ENCODE measurements around the gene EIF2A.

EIF2A gene

GRCh38 chr3:150557725-150558124, 11.1 kb downstream of the EIF2A start:
- Histone ChIP-seq H3K4me2 (ENCODE audit: insufficient read depth, low read length) (no peak overlapping the region), H3K79me2 (ENCODE audit: insufficient read depth, low read length) (peaks cover 83% of the 10 kb centered on the region), H3K36me3 (ENCODE audit: insufficient read depth, low read length) (peaks cover 61% of the 10 kb centered on the region), H3K9me3 (ENCODE audit: insufficient read depth, low read length, severe bottlenecking) (no peaks in the 10 kb centered on the region), H3K4me1 (ENCODE audit: insufficient read depth, low read length) (0 out of 2 replicates have a peak, but pooled peaks cover 5% of the 10 kb centered on the region), H3K9ac (ENCODE audit: low read depth, low read length) (no peak overlapping the region), H2AFZ (ENCODE audit: low read depth, low read length) (no peak overlapping the region), H3K27ac (ENCODE audit: low read length) (no peak overlapping the region), H3K4me3 (ENCODE audit: low read depth in 1 of 2, low read length in 2 of 2) (no peak overlapping the region), H4K20me1 (ENCODE audit: insufficient read depth, low read length) (peaks cover 5% of the 10 kb centered on the region; the same call in 1 of the 2 replicates), H3K27me3 (ENCODE audit: insufficient read depth, low read length, poor library complexity) (no peaks in the 10 kb centered on the region)
- DNase-seq, result no peak
- no peak for TF ChIP-seq EZH2 (IDR thresholded peaks at IDR 0.05; ENCODE audit: borderline replicate concordance, low read depth, low read length, severe bottlenecking)
- TF ChIP-seq, protein P1, sequence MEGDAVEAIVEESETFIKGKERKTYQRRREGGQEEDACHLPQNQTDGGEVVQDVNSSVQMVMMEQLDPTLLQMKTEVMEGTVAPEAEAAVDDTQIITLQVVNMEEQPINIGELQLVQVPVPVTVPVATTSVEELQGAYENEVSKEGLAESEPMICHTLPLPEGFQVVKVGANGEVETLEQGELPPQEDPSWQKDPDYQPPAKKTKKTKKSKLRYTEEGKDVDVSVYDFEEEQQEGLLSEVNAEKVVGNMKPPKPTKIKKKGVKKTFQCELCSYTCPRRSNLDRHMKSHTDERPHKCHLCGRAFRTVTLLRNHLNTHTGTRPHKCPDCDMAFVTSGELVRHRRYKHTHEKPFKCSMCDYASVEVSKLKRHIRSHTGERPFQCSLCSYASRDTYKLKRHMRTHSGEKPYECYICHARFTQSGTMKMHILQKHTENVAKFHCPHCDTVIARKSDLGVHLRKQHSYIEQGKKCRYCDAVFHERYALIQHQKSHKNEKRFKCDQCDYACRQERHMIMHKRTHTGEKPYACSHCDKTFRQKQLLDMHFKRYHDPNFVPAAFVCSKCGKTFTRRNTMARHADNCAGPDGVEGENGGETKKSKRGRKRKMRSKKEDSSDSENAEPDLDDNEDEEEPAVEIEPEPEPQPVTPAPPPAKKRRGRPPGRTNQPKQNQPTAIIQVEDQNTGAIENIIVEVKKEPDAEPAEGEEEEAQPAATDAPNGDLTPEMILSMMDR (IDR thresholded peaks at IDR 0.05; ENCODE audit: borderline replicate concordance, extremely low read depth, low read length, poor library complexity, severe bottlenecking), result no peak
- no peak for ATAC-seq (ENCODE audit: insufficient read depth, low read depth)

DNA sequence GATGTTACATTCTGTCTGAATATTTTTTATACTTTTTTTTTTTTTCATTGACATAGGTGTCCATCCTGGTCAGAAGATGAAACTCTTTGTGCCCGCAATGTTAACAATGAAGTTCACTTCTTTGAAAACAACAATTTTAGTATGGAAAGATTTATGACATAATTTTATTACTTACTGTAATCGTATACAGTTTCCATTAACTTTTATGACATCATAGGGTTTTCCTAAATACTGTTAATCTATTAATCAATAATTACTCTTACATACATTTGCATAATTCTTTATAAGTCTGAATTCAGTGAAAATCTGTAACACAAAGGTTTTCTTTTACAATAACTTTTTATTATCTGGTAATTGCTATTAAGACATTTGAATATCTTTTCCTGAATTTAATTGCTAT, 17.7 kb downstream of the EIF2A start:
- H3K4me2 ChIP-seq (ENCODE audit: insufficient read depth, low read length), result no peak overlapping the region
- no peak overlapping the region for H3K4me3 ChIP-seq (ENCODE audit: low read depth in 1 of 2, low read length in 2 of 2)
- DNase-seq (no peak), ATAC-seq (ENCODE audit: insufficient read depth, low read depth) (no peak)
- H4K20me1 ChIP-seq (ENCODE audit: insufficient read depth, low read length), result peaks cover 6% of the 10 kb centered on the region; the same call in 1 of the 2 replicates
- H3K9me3 ChIP-seq (ENCODE audit: insufficient read depth, low read length, severe bottlenecking), result no peaks in the 10 kb centered on the region
- peaks cover 25% of the 10 kb centered on the region for H3K79me2 ChIP-seq (ENCODE audit: insufficient read depth, low read length)
- TF ChIP-seq, protein P1 (IDR thresholded peaks at IDR 0.05; ENCODE audit: borderline replicate concordance, extremely low read depth, low read length, poor library complexity, severe bottlenecking), result no peak
- no peak for TF ChIP-seq EZH2 (IDR thresholded peaks at IDR 0.05; ENCODE audit: borderline replicate concordance, low read depth, low read length, severe bottlenecking)
- H3K36me3 ChIP-seq (ENCODE audit: insufficient read depth, low read length), result peaks cover 72% of the 10 kb centered on the region
- no peak overlapping the region for H3K27ac ChIP-seq (ENCODE audit: low read length)
- H2AFZ ChIP-seq (ENCODE audit: low read depth, low read length), result no peak overlapping the region
- no peaks in the 10 kb centered on the region for H3K27me3 ChIP-seq (ENCODE audit: insufficient read depth, low read length, poor library complexity)
- no peaks in the 10 kb centered on the region for H3K4me1 ChIP-seq (ENCODE audit: insufficient read depth, low read length)
- H3K9ac ChIP-seq (ENCODE audit: low read depth, low read length), result no peak overlapping the region

- ATAC-seq (ENCODE audit: insufficient read depth, low read depth), result no peak
- Histone ChIP-seq H3K9ac (ENCODE audit: low read depth, low read length) (no peak overlapping the region), H3K27me3 (ENCODE audit: insufficient read depth, low read length, poor library complexity) (no peaks in the 10 kb centered on the region), H3K9me3 (ENCODE audit: insufficient read depth, low read length, severe bottlenecking) (no peaks in the 10 kb centered on the region), H3K27ac (ENCODE audit: low read length) (no peak overlapping the region), H3K4me3 (ENCODE audit: low read depth in 1 of 2, low read length in 2 of 2) (no peak overlapping the region), H4K20me1 (ENCODE audit: insufficient read depth, low read length) (0 out of 2 replicates have a peak, but pooled peaks cover 6% of the 10 kb centered on the region), H3K4me1 (ENCODE audit: insufficient read depth, low read length) (no peaks in the 10 kb centered on the region), H2AFZ (ENCODE audit: low read depth, low read length) (no peak overlapping the region), H3K4me2 (ENCODE audit: insufficient read depth, low read length) (no peak overlapping the region), H3K36me3 (ENCODE audit: insufficient read depth, low read length) (peaks cover 92% of the 10 kb centered on the region), H3K79me2 (ENCODE audit: insufficient read depth, low read length) (peaks cover 9% of the 10 kb centered on the region; the same call in 1 of the 2 replicates)
- no peak for DNase-seq
- TF ChIP-seq, protein P1 (IDR thresholded peaks at IDR 0.05; ENCODE audit: borderline replicate concordance, extremely low read depth, low read length, poor library complexity, severe bottlenecking), result no peak
- no peak for TF ChIP-seq EZH2 (IDR thresholded peaks at IDR 0.05; ENCODE audit: borderline replicate concordance, low read depth, low read length, severe bottlenecking)
Observed at GRCh38 chr3:150567328-150567727, 20.7 kb downstream of the EIF2A start.

Measured in DND-41 (cell line).